ENCODE measurements around the gene PPRC1. TPM values are rescaled to one million over a fixed set of nuclear protein-coding genes. Genes with fewer than 3 reads are reported as not detected.

Gene PPRC1
- total RNA-seq, 1 donor from 2014 or later: 30.7 TPM

DNA sequence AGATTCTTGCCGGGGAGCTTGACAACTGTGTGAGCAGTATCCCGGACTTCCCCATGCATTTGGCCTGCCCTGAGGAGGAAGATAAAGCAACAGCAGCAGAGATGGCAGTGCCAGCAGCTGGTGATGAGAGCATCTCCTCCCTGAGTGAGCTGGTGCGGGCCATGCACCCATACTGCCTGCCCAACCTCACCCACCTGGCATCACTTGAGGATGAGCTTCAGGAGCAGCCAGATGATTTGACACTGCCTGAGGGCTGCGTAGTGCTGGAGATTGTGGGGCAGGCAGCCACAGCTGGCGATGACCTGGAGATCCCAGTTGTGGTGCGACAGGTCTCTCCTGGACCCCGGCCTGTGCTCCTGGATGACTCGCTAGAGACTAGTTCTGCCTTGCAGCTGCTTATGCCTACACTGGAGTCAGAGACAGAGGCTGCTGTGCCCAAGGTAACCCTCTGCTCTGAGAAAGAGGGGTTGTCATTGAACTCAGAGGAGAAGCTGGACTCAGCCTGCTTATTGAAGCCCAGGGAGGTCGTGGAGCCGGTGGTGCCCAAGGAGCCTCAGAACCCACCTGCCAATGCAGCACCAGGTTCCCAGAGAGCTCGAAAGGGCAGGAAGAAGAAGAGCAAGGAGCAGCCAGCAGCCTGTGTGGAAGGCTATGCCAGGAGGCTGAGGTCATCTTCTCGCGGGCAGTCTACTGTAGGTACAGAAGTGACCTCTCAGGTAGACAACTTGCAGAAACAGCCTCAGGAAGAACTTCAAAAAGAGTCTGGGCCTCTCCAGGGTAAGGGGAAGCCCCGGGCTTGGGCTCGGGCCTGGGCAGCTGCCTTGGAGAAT is 6.7 kb downstream of the PPRC1 start:
- no peak for DNase-seq (ENCODE audit: low spot score in 2 of 2)
- Histone ChIP-seq H3K36me3 (peaks cover 53 to 70% of the 10 kb centered on the region in 2 donors), H3K27me3 (no peaks in the 10 kb centered on the region), H3K9me3 (no peaks in the 10 kb centered on the region), H3K4me3 (no peak overlapping the region), H3K27ac (no peak overlapping the region), H3K4me1 (peaks cover 0 to 10% of the 10 kb centered on the region in 2 donors)
- intact Hi-C loops (cut with DNase I): no loop called here
- TF ChIP-seq, protein P1, sequence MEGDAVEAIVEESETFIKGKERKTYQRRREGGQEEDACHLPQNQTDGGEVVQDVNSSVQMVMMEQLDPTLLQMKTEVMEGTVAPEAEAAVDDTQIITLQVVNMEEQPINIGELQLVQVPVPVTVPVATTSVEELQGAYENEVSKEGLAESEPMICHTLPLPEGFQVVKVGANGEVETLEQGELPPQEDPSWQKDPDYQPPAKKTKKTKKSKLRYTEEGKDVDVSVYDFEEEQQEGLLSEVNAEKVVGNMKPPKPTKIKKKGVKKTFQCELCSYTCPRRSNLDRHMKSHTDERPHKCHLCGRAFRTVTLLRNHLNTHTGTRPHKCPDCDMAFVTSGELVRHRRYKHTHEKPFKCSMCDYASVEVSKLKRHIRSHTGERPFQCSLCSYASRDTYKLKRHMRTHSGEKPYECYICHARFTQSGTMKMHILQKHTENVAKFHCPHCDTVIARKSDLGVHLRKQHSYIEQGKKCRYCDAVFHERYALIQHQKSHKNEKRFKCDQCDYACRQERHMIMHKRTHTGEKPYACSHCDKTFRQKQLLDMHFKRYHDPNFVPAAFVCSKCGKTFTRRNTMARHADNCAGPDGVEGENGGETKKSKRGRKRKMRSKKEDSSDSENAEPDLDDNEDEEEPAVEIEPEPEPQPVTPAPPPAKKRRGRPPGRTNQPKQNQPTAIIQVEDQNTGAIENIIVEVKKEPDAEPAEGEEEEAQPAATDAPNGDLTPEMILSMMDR (IDR thresholded peaks at IDR 0.05): no peak

DNA sequence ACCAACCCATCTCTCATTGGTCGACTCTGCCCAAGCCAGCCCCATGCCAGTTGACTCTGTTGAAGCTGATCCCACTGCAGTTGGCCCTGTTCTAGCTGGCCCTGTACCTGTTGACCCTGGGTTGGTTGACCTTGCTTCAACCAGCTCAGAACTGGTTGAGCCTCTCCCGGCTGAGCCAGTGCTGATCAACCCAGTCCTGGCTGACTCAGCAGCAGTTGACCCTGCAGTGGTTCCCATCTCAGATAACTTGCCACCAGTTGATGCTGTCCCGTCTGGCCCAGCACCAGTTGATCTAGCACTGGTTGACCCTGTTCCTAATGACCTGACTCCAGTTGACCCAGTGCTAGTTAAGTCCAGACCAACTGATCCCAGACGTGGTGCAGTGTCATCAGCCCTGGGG is 7.4 kb downstream of the PPRC1 start:
- H3K4me3 ChIP-seq: no peak overlapping the region
- H3K27ac ChIP-seq: no peak overlapping the region
- TF ChIP-seq, protein P1 (IDR thresholded peaks at IDR 0.05): no peak
- H3K27me3 ChIP-seq: no peaks in the 10 kb centered on the region
- H3K36me3 ChIP-seq: peaks cover 60 to 78% of the 10 kb centered on the region in 2 donors
- intact Hi-C loops (cut with DNase I): no loop called here
- no peaks in the 10 kb centered on the region for H3K9me3 ChIP-seq
- peaks cover 0 to 3% of the 10 kb centered on the region in 2 donors for H3K4me1 ChIP-seq
- DNase-seq (ENCODE audit: low spot score in 2 of 2): no peak

DNA sequence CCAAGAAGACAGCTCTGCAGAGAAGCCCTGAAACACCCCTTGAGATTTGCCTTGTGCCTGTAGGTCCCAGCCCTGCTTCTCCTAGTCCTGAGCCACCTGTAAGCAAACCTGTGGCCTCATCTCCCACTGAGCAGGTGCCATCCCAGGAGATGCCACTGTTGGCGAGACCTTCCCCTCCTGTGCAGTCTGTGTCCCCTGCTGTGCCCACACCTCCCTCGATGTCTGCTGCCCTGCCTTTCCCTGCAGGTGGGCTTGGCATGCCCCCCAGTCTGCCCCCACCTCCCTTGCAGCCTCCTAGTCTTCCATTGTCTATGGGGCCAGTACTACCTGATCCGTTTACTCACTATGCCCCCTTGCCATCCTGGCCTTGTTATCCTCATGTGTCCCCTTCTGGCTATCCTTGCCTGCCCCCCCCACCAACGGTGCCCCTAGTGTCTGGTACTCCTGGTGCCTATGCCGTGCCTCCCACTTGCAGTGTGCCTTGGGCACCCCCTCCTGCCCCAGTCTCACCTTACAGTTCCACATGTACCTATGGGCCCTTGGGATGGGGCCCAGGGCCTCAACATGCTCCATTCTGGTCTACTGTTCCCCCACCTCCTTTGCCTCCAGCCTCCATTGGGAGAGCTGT is 8.2 kb downstream of the PPRC1 start:
- H3K27me3 ChIP-seq: no peaks in the 10 kb centered on the region
- H3K4me3 ChIP-seq: no peak overlapping the region
- intact Hi-C loops (cut with DNase I): no loop called here
- TF ChIP-seq, protein P1 (IDR thresholded peaks at IDR 0.05): no peak
- no peaks in the 10 kb centered on the region for H3K9me3 ChIP-seq
- peaks cover 61 to 78% of the 10 kb centered on the region in 2 donors for H3K36me3 ChIP-seq
- peaks cover 0 to 2% of the 10 kb centered on the region in 2 donors for H3K4me1 ChIP-seq
- no peak overlapping the region for H3K27ac ChIP-seq
- DNase-seq (ENCODE audit: low spot score in 2 of 2): no peak

DNA sequence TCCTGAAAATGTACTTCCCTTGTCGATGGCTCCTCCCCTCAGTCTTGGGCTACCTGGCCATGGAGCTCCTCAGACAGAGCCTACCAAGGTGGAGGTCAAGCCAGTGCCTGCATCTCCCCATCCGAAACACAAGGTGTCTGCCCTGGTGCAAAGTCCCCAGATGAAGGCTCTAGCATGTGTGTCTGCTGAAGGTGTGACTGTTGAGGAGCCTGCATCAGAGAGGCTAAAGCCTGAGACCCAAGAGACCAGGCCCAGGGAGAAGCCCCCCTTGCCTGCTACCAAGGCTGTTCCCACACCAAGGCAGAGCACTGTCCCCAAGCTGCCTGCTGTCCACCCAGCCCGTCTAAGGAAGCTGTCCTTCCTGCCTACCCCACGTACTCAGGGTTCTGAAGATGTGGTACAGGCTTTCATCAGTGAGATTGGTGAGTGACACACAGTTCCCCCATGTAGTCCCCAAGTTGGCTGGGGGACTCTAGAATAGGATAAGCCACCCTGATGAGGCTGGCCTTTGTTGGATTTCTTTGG is 8.8 kb downstream of the PPRC1 start:
- Histone ChIP-seq H3K27me3 (no peaks in the 10 kb centered on the region), H3K4me1 (no peaks in the 10 kb centered on the region), H3K27ac (no peak overlapping the region), H3K36me3 (peaks cover 62 to 84% of the 10 kb centered on the region in 2 donors), H3K9me3 (no peaks in the 10 kb centered on the region), H3K4me3 (no peak overlapping the region)
- TF ChIP-seq, protein P1 (IDR thresholded peaks at IDR 0.05): no peak
- intact Hi-C loops (cut with DNase I): no loop called here
- DNase-seq (ENCODE audit: low spot score in 2 of 2): no peak

DNA sequence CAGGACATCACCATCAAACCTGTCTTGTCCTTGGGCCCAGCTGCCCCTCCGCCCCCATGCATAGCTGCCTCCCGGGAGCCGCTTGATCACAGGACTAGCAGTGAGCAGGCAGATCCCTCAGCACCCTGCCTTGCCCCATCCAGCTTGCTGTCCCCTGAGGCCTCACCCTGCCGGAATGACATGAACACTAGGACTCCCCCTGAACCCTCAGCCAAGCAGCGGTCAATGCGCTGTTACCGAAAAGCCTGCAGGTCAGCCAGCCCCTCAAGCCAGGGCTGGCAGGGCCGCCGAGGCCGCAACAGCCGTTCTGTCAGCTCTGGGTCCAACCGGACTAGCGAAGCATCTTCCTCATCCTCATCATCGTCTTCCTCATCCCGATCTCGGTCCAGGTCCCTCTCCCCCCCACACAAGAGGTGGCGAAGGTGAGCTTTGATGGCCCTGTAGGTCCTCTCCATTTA is 14.2 kb downstream of the PPRC1 start:
- peaks cover 55 to 80% of the 10 kb centered on the region in 2 donors for H3K36me3 ChIP-seq
- intact Hi-C loops (cut with DNase I): no loop called here
- H3K4me3 ChIP-seq: no peak overlapping the region
- TF ChIP-seq, protein P1 (IDR thresholded peaks at IDR 0.05): no peak
- no peaks in the 10 kb centered on the region for H3K27me3 ChIP-seq
- peaks cover 0 to 5% of the 10 kb centered on the region in 2 donors for H3K4me1 ChIP-seq
- H3K27ac ChIP-seq: no peak overlapping the region
- H3K9me3 ChIP-seq: no peaks in the 10 kb centered on the region
- DNase-seq (ENCODE audit: low spot score in 2 of 2): no peak
